Measurements from ENCODE around the gene SCRN3.

Gene SCRN3

DNA sequence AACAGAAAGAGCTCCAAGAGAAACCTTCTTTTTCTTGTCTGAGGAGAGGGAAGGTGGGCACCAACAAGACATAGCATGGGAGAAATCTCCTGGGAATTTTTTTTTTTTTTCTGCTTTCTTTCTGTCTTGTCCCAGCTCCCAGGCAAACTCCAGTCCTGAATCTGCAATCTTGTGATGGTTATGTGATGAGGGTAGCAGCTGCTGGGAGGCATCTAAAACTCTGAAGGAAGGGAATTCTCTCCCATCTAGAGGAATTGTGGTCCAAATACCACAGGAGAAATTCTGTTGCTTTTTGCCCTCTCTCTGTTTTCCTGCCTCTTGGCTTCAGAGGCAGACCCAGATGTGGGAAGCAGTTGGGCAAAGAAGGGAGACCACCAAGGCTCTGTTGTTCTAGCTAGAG is 16.7 kb downstream of the SCRN3 start:
- no peak for DNase-seq

GRCh38 chr2:174428214-174428613 is 32.7 kb downstream of the SCRN3 start:
- no peak for DNase-seq

DNA sequence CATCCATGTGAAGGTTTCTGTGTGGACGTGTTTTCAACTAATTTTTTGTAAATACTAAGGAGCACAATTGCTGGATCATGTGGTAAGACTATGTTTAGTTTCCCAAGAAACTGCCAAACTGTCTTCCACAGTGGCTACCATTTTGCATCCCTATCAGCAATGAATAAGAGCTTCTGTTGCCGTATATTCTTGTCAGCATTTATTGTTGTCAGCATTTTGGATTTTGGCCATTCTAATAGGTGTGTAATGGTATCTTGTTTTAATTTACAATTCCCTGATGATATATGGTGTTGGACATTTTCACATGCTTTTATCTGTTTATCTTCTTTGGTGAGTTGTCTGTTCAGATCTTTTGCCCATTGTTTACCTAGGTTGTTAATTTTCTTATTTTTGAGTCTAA is 34.5 kb downstream of the SCRN3 start:
- DNase-seq, result no peak

DNA sequence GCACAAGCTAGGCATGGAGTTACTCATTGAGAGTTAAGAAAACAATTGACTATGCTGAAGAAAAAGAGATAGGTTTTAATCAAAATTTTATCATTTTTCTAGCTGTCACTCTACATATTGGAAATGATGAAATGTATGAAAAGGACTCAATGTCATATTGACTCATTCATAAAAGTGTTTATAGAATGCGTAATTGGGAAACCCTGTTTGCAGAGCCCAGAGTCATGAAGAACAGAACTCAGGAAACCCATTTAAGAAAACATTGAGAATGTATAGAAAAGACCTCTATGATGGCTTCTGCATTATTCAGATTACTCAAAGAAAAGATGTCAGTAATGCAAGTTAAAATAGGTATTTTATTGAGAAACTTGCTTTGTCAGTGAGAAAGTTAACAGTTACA is 36.4 kb downstream of the SCRN3 start:
- DNase-seq, result no peak

DNA sequence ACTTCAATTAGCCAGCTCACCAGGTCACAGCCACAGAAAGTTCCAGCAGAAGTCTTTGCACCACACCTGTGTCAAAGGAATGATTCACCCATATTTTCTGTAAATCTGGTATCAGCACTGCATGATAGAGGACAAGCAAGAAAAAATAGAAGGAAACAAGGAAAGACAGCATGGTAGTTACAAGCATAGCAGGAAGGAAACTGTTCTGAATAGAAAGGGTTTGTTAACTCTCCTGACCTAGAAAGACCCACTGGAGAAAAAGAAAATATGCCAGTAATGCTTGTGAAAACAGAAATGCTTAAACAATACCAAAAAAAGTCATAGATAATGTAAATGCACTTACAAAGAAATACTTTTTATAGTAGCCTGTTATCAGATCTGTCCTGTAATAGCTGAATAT is 40.8 kb downstream of the SCRN3 start:
- no peak for DNase-seq

GRCh38 chr2:174438146-174438886 is 42.8 kb downstream of the SCRN3 start:
- DNase-seq, result no peak

DNA sequence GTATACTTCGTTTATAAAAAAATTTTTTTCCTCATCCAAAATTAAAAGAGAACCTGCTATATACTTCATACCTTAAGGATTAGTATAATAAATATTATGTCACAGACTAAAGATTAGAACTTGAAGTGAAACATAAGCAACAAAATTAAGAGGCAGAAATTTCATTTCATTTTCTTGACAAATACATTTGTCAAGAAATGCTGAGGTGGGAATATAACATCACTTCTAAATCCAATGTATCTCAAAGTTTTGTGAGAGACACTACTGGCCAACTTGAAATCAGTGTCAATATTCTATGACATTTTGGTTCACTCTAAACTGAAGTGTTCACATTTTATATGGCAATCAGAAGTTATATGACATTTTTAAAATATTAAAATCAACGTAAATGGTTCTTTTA is 43.8 kb downstream of the SCRN3 start:
- no peak for DNase-seq

- no peak for DNase-seq
Observed at GRCh38 chr2:174439950-174440349, 44.4 kb downstream of the SCRN3 start.

DNA sequence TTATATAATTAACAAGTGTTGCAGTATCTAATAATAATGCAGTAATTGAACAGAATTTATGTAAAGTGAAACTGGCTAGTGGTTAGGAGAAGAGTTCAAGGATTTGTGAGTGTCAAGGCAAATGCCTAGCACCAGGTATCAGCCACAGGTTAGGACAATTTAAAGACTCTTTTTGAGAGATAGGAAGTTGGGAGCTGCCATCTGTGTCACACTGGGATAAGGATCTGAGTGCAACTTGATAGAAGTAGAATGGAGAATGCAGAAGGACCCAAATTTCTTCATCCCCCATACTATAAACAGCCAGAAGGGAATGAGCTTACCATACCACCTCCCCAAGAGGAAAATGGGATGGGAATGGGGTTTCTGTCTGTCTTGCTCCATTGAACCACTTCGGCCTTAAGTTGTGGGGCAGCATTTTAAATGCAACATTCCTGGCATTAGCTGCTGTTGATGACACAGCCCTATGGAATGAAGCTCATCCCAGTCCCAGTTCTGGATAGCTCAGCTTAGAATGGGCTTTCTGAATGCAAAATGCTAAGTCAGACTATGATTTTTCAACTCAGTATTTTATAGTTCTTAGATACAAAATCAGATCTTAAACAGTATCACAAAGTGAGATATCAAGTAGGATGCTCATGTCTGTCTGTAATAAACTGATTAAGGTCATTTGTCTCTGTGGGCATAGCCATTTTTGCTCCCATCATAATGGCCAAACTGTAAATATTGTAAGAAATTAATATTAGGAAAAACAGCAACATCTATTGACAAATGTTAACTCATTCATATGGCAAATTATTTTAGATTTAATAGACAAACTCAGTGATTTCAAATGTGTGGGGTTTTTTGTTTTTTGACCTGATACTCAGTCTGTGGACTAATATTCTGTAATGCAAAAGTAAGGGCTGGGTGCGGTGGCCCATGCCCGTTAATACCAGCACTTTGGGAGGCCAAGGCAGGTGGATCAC is 47.3 kb downstream of the SCRN3 start:
- DNase-seq, result no peak

GRCh38 chr2:174444761-174445160 is 49.2 kb downstream of the SCRN3 start:
- no peak for DNase-seq

GRCh38 chr2:174445248-174445647 is 49.7 kb downstream of the SCRN3 start:
- no peak for DNase-seq

GRCh38 chr2:174446531-174446930 is 51.0 kb downstream of the SCRN3 start:
- no peak for DNase-seq

- DNase-seq, result no peak
Observed at GRCh38 chr2:174449033-174449432, 53.5 kb downstream of the SCRN3 start.

GRCh38 chr2:174450021-174450816 is 54.7 kb downstream of the SCRN3 start:
- DNase-seq, result no peak

- DNase-seq, result no peak
Observed at GRCh38 chr2:174454566-174454965, 59.0 kb downstream of the SCRN3 start.

GRCh38 chr2:174461221-174461620 is 65.7 kb downstream of the SCRN3 start:
- DNase-seq, result no peak

DNA sequence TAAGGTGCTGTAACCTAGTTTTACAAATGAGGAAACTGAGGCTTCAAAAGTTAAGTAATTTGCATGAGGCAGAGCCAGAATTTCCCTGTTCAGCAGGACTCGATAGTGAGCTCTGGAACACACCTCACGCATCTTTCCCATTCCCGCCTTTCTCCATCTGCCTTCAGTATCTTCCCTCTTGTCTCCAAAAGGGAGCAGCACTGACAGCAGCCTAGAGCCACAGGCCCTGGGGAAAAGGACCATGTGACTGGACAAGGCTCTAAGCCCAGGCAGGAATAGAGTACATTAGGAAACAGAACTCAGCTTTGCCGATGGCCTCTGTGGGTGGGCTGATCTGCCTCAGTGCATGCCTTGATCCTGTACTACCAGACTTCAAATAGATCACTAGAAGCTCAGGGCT is 69.8 kb downstream of the SCRN3 start:
- DNase-seq, result no peak

DNA sequence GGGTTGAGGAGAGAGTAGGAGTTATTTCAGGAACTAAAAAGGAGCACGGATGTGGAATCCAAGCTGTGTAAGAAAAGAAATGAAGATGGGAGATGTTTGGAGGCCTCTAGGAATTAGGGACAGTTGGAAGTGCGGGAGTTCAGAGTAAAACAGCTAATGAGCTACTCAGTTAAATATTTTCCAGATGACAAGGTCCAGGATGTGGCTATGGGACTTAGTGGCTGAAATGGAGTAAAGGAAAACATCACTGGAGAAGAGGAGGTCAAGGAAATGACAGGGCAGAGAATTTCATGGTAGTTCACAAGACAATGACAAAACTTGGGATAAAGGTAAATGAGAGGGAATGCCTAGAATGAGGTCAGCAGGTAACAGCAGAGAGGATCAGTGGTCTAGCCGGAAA is 78.3 kb downstream of the SCRN3 start:
- DNase-seq, result no peak

DNA sequence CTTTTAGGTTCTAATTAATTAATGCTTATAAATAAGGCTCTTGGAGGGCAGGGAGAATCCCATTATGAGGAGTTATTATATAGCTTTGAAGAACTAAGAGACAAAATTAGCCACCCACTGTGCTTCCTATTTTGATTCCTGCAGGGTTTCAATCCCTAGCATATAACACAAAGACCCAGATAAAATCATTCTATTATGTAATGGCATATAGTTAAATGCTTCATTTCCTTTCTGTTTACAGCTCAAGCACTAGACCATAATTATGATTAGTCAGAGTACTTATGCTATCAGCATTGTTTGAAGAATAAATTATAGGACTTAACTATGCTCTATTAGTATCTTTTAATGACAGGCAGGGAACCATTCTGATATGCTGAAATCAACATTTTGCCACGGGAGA is 82.2 kb downstream of the SCRN3 start:
- DNase-seq, result no peak

All from NCI-H345 (cell line).